Measurements from ENCODE around the gene OR2AJ1. TPM values are rescaled to one million over a fixed set of nuclear protein-coding genes. Genes with fewer than 3 reads are reported as not detected.

The OR2AJ1 gene
- polyA plus RNA-seq, 1 donor from 2014 or later, result not detected

- H3K36me3 ChIP-seq (ENCODE audit: insufficient read depth, low read length), result no peaks in the 10 kb centered on the region
- no peaks in the 10 kb centered on the region for H3K9me2 ChIP-seq (ENCODE audit: insufficient read depth, low read length)
- H3K4me3 ChIP-seq (ENCODE audit: low read length), result no peak within 1 kb of the TSS
- H3K79me2 ChIP-seq (replicated peaks; ENCODE audit: insufficient read depth, low read length), result no peaks in the 10 kb centered on the region
- H3K9ac ChIP-seq (ENCODE audit: low read length), result no peak within 1 kb of the TSS
- no peaks in the 10 kb centered on the region for H3K9me3 ChIP-seq (ENCODE audit: low read length)
- H4K20me1 ChIP-seq (ENCODE audit: insufficient read depth), result no peaks in the 10 kb centered on the region
- no peak within 1 kb of the TSS for H2AFZ ChIP-seq (ENCODE audit: low read depth, low read length)
- no peak within 1 kb of the TSS for H3K4me2 ChIP-seq (ENCODE audit: low read length)
- H3K27ac ChIP-seq (ENCODE audit: low read length), result no peak within 1 kb of the TSS
- no peaks in the 10 kb centered on the region for H3F3A ChIP-seq (ENCODE audit: insufficient read depth, low read length, poor library complexity, severe bottlenecking)
- no peaks in the 10 kb centered on the region for H3K27me3 ChIP-seq (ENCODE audit: insufficient read depth, low read depth, low read length)
- TF ChIP-seq EZH2 (IDR thresholded peaks at IDR 0.05; ENCODE audit: borderline replicate concordance, insufficient read depth, low read length, poor library complexity, severe bottlenecking), result no peak
- TF ChIP-seq, protein P1, sequence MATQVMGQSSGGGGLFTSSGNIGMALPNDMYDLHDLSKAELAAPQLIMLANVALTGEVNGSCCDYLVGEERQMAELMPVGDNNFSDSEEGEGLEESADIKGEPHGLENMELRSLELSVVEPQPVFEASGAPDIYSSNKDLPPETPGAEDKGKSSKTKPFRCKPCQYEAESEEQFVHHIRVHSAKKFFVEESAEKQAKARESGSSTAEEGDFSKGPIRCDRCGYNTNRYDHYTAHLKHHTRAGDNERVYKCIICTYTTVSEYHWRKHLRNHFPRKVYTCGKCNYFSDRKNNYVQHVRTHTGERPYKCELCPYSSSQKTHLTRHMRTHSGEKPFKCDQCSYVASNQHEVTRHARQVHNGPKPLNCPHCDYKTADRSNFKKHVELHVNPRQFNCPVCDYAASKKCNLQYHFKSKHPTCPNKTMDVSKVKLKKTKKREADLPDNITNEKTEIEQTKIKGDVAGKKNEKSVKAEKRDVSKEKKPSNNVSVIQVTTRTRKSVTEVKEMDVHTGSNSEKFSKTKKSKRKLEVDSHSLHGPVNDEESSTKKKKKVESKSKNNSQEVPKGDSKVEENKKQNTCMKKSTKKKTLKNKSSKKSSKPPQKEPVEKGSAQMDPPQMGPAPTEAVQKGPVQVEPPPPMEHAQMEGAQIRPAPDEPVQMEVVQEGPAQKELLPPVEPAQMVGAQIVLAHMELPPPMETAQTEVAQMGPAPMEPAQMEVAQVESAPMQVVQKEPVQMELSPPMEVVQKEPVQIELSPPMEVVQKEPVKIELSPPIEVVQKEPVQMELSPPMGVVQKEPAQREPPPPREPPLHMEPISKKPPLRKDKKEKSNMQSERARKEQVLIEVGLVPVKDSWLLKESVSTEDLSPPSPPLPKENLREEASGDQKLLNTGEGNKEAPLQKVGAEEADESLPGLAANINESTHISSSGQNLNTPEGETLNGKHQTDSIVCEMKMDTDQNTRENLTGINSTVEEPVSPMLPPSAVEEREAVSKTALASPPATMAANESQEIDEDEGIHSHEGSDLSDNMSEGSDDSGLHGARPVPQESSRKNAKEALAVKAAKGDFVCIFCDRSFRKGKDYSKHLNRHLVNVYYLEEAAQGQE (IDR thresholded peaks at IDR 0.05; ENCODE audit: borderline replicate concordance), result no peak
Observed at GRCh38 chr1:247964933-247965332, 40.2 kb downstream of the OR2AJ1 start, which contains the start of gene OR2AK2. TSS of gene OR2AK2 (plus strand) at chr1:247965233. CDS start at chr1:247965377, 144 bp downstream.

GRCh38 chr1:247966532-247967204 is 42.0 kb downstream of the OR2AJ1 start:
- H3F3A ChIP-seq (ENCODE audit: insufficient read depth, low read length, poor library complexity, severe bottlenecking), result no peaks in the 10 kb centered on the region
- no peaks in the 10 kb centered on the region for H3K9me3 ChIP-seq (ENCODE audit: low read length)
- H4K20me1 ChIP-seq (ENCODE audit: insufficient read depth), result no peaks in the 10 kb centered on the region
- no peaks in the 10 kb centered on the region for H3K79me2 ChIP-seq (replicated peaks; ENCODE audit: insufficient read depth, low read length)
- no peaks in the 10 kb centered on the region for H3K9me2 ChIP-seq (ENCODE audit: insufficient read depth, low read length)
- no peak overlapping the region for H3K9ac ChIP-seq (ENCODE audit: low read length)
- no peak overlapping the region for H3K4me3 ChIP-seq (ENCODE audit: low read length)
- no peaks in the 10 kb centered on the region for H3K27me3 ChIP-seq (ENCODE audit: insufficient read depth, low read depth, low read length)
- TF ChIP-seq TAF1 (IDR thresholded peaks at IDR 0.05; ENCODE audit: low read depth) (no peak), SMC3 (conservative IDR thresholded peaks at IDR 0.05; ENCODE audit: poor library complexity) (no peak), CTCF (IDR thresholded peaks at IDR 0.05; ENCODE audit: poor library complexity, severe bottlenecking) (no peak), MXI1 (conservative IDR thresholded peaks at IDR 0.05; ENCODE audit: poor library complexity, severe bottlenecking) (no peak), EZH2 (IDR thresholded peaks at IDR 0.05; ENCODE audit: borderline replicate concordance, insufficient read depth, low read length, poor library complexity, severe bottlenecking) (no peak), POLR2AphosphoS5 (IDR thresholded peaks at IDR 0.05) (no peak), RAD21 (conservative IDR thresholded peaks at IDR 0.05) (no peak), EP300 (conservative IDR thresholded peaks at IDR 0.05; ENCODE audit: poor library complexity, severe bottlenecking) (no peak)
- TF ChIP-seq, protein P1 (IDR thresholded peaks at IDR 0.05; ENCODE audit: borderline replicate concordance), result no peak
- H3K27ac ChIP-seq (ENCODE audit: low read length), result no peak overlapping the region
- no peak overlapping the region for H2AFZ ChIP-seq (ENCODE audit: low read depth, low read length)
- H3K4me2 ChIP-seq (ENCODE audit: low read length), result no peak overlapping the region
- H3K36me3 ChIP-seq (ENCODE audit: insufficient read depth, low read length), result no peaks in the 10 kb centered on the region
